Measurements from ENCODE around the gene MAP3K13.
"Not testable (repeated sequence)": the region's sequence is repeated elsewhere in the genome, so short reads cannot be mapped to it uniquely, and the experiment has no call there.

MAP3K13 gene

DNA sequence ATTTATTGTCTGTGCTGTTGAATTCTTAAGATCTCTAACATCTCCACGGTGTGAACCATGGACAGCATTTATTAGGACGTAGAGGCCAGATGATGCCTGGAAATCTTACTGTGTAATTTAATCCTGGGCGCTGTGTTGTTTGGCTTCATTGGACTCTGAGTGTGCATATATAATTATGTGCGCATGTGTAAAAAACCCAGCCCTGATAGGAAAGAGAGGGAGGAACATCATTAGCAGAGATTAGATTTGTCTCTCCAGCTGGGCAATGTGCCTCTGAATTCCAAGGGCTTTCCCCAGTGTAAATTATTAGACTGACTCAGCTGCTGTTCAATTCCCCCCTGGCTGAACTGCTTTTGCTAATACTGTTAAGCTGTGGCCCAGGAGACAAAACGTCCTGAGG, 39.6 kb downstream of the MAP3K13 start:
- no peaks in the 10 kb centered on the region for H3K36me3 Mint-ChIP-seq
- H3K27ac Mint-ChIP-seq: no peak overlapping the region
- H3K4me3 Mint-ChIP-seq: no peak overlapping the region
- ATAC-seq (no peak), DNase-seq (ENCODE audit: low spot score in 2 of 2) (no peak)
- H3K4me1 Mint-ChIP-seq: no peaks in the 10 kb centered on the region
- H3K9me3 Mint-ChIP-seq: no peaks in the 10 kb centered on the region

DNA sequence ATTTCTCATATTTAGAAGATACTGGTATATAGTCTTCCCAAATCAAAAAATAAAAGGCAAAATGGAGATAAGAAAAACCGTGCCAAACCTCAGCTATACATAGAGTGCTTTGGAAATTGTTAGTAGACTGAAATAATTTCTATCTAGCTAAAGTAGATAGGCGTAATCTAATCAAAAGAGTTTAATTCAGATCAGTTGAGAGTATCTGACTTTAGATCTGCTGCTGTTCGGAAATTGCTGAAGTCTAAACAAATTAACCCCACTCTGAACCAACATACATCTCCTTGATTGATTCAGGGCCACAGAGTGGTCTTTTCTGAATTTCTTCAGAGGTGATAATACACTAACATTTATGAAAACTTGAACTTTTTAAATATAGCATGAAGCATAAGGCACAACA, 40.1 kb downstream of the MAP3K13 start:
- Mint-ChIP-seq H3K27ac (no peak overlapping the region), H3K4me3 (no peak overlapping the region), H3K9me3 (no peaks in the 10 kb centered on the region), H3K36me3 (no peaks in the 10 kb centered on the region), H3K4me1 (no peaks in the 10 kb centered on the region)
- ATAC-seq: no peak
- no peak for DNase-seq (ENCODE audit: low spot score in 2 of 2)

DNA sequence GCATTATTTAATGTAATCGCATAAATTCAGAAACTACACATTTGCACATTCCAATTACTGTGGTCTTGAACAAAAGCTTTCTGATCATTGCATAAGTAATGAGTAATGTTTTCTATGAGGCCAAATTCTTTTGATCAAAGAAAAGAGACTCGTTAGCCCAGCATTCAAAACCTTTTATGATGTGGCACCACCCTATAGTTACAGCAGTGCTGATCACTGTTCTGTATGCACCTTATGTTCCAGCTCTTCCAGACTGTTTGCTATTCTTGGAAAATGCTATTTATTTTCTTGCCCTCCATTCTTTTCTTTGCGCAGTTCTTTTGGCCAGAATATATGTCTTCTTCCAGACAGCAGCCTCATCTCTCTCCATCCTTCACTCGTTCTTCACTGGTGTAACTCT, 42.3 kb downstream of the MAP3K13 start:
- Mint-ChIP-seq H3K27ac (no peak overlapping the region), H3K4me1 (no peaks in the 10 kb centered on the region), H3K36me3 (no peaks in the 10 kb centered on the region), H3K9me3 (no peaks in the 10 kb centered on the region), H3K4me3 (no peak overlapping the region)
- ATAC-seq (no peak), DNase-seq (ENCODE audit: low spot score in 2 of 2) (no peak)

DNA sequence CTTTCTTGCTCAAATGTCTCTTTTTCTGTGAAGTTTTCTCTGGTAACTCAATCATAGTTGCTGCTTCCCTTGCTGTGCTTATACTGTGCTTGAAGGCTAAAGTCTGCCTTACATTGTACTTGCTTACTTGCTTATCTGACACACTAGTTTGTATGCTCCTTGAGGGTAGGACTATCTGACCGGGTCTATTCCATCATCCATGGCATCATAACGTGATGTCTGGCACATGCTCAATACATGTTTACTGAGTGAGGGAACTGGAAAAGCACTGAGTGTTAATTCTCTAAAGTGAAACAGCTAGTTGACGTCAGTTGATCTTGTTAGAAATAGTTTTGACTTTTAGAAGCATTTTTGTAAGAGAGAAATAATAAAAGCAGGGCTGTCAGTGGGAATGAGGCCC, 42.7 kb downstream of the MAP3K13 start:
- DNase-seq (ENCODE audit: low spot score in 2 of 2): no peak
- Mint-ChIP-seq H3K4me3 (no peak overlapping the region), H3K27ac (no peak overlapping the region)

DNA sequence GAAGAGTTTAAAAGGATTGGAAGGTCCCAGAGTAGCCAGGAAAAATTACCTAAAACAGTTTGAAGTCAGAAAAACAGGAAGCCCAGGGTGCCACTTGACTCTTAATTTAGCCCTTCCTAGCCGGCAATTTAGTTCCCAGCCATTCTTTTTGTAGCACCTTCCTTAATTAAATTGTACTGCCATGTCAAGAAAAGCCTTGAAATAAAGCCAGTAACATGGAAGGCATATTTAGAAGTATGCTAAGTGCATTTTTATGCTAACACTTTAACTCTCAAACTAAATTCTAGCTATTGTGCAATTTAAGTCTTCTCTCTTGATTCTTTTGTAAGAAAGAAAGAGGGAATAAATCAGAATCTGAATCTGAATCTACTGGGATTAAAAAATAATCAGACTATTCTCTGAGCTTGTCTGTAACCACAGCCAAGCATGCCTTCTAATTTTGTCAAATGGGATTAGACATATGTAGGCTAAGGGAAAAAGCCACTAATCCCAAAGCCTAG, 43.2 kb downstream of the MAP3K13 start:
- ATAC-seq (no peak), DNase-seq (ENCODE audit: low spot score in 2 of 2) (no peak)
- no peak overlapping the region for H3K27ac Mint-ChIP-seq
- H3K9me3 Mint-ChIP-seq: no peaks in the 10 kb centered on the region
- H3K4me1 Mint-ChIP-seq: no peaks in the 10 kb centered on the region
- no peak overlapping the region for H3K4me3 Mint-ChIP-seq
- H3K36me3 Mint-ChIP-seq: no peaks in the 10 kb centered on the region

More for the DNA sequence above, 42.7 kb downstream of the MAP3K13 start:
- no peaks in the 10 kb centered on the region for H3K36me3 Mint-ChIP-seq
- H3K9me3 Mint-ChIP-seq: no peaks in the 10 kb centered on the region
- no peaks in the 10 kb centered on the region for H3K4me1 Mint-ChIP-seq
- no peak for ATAC-seq

DNA sequence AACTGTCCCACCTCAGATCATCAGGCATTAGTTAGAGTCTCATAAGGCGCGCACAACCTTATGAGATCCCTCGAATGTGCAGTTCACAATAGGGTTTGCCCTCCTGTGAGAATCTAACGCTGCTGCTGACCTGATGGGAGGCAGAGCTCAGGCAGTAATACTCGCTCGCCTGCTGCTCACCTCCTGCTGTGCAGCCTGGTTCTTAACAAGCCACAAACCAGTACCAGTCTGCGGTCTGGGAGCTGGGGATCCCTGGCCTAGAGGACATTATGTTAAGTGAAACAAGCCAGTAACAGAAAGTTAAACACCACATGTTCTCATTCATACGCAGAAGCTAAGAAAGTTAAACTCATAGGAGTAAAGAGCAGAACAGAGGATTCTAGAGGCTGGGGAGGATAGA, 47.0 kb downstream of the MAP3K13 start:
- H3K27ac Mint-ChIP-seq: no peak overlapping the region
- no peaks in the 10 kb centered on the region for H3K36me3 Mint-ChIP-seq
- no peak for ATAC-seq
- H3K4me1 Mint-ChIP-seq: no peaks in the 10 kb centered on the region
- H3K9me3 Mint-ChIP-seq: no peaks in the 10 kb centered on the region
- no peak overlapping the region for H3K4me3 Mint-ChIP-seq
- DNase-seq (ENCODE audit: low spot score in 2 of 2): no peak

DNA sequence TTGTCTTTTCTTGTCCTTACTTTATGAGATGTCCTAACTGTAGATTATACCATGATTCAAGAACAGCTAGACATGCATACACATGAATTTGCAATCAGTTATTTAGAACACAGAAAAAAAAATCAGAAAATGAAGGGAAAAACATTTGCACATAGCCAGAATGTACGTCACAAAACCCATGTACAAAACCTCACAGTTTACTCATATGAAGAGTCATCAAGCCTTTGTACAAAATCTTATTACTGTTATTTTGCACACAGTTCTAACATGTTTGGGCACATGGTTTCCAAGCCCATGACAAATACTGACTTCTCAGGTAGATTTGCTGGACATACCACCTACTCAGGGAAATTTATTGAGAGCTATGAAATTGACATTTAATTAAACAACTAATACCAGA, 48.2 kb downstream of the MAP3K13 start:
- Mint-ChIP-seq H3K36me3 (no peaks in the 10 kb centered on the region), H3K27ac (no peak overlapping the region), H3K9me3 (no peaks in the 10 kb centered on the region), H3K4me3 (no peak overlapping the region), H3K4me1 (no peaks in the 10 kb centered on the region)
- ATAC-seq (peak; percentile 55), DNase-seq (ENCODE audit: low spot score in 2 of 2) (no peak)

DNA sequence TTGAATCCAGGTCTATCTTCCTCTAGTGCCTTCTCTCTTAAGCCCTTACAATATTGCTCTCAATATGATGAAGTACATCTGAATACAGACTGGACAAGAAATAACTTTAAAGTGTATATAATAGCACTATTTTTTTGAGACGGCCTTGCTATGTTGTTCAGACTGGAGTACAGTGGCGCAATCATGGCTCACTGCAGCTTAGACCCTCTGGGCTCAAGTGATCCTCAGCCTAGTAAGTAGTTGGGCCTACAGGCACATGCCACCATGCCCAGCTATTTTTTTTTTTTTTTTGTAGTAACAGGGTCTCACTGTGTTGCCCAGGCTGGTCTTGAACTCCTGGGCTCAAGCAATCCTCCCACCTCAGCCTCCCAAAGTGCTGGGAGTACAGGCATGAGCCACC, 53.6 kb downstream of the MAP3K13 start:
- no peak for DNase-seq (ENCODE audit: low spot score in 2 of 2)
- no peak overlapping the region for H3K27ac Mint-ChIP-seq
- no peaks in the 10 kb centered on the region for H3K36me3 Mint-ChIP-seq
- no peaks in the 10 kb centered on the region for H3K4me1 Mint-ChIP-seq
- H3K4me3 Mint-ChIP-seq: no peak overlapping the region
- ATAC-seq: no peak
- H3K9me3 Mint-ChIP-seq: no peaks in the 10 kb centered on the region

DNA sequence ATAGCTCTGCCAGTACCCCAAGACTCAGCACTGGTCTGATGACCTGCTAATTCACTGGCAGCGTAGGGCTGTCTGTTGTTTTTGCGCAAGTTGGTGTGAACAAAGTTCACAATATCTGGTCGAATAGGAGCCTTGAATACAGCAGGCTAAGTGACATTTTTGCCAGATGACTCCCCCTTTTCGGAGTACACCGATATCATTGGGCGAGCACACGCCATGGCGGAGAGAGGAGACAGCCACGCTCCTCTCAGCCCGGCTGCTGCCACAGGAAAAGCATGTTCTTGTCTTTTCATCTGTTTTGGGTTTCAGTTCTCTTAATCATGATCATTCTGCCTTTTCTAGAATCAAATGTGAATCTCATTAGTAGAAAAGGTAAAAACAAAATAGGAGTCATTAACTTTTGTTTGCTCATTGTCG, 55.6 kb downstream of the MAP3K13 start:
- DNase-seq (ENCODE audit: low spot score in 2 of 2); H3K27ac Mint-ChIP-seq; H3K4me1 Mint-ChIP-seq; ATAC-seq; H3K9me3 Mint-ChIP-seq; H3K36me3 Mint-ChIP-seq; H3K4me3 Mint-ChIP-seq: not testable (repeated sequence)

DNA sequence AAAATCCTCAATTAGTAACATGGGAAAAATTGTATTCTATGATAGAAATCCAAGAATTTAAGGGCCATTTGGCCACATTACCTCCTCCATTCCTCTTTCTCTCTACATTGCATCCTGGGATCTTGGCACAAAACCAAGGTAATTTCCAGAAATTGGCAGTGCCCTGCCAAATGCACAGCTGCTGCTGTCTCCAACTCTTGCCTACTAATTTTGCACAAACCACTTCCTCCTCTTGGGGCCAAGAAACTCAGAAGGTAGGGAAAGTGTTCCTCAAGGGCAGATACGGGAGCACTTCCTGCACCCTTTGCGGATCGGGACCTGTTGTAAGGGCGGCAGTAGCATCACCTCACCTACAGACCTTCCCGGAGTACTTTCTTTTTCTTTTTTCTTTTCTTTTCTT, 57.8 kb downstream of the MAP3K13 start:
- ATAC-seq: no peak
- no peak for DNase-seq (ENCODE audit: low spot score in 2 of 2)
- Mint-ChIP-seq H3K4me1 (no peaks in the 10 kb centered on the region), H3K4me3 (no peak overlapping the region), H3K27ac (no peak overlapping the region), H3K9me3 (no peaks in the 10 kb centered on the region), H3K36me3 (no peaks in the 10 kb centered on the region)

DNA sequence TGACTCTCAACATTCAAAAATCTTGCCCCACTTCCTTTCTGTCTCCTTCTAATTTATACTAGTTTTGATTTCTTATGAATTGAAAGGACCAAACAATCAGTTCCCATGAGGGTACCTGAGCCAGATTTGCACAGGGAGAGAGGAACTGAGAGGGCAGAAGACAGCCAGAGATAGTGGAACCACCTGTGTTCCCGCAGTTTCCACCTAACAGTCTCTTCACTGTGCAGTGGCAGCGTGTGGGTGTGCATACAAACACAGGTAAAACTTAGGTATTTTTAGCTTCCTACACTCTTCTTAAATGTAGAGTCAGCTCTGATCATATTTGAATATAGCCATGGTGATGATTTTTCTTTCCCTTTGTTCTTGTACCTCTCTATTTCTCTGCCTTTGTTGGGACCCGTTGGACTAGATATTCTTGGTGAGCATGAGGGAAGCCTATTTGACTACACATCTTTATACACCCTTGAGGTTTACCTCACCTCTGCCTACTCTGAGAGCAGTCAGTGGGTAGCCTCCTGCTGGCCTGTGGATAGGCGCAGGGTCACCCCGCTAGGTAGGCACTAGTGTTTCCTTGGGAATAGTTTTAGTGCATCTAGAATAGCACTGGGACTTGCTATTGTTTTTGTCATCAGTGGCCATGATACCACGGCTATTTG, 58.8 kb downstream of the MAP3K13 start:
- no peak for ATAC-seq
- H3K9me3 Mint-ChIP-seq: no peaks in the 10 kb centered on the region
- DNase-seq (ENCODE audit: low spot score in 2 of 2): no peak
- H3K27ac Mint-ChIP-seq: no peak overlapping the region
- H3K4me3 Mint-ChIP-seq: no peak overlapping the region
- H3K4me1 Mint-ChIP-seq: no peaks in the 10 kb centered on the region
- H3K36me3 Mint-ChIP-seq: no peaks in the 10 kb centered on the region

DNA sequence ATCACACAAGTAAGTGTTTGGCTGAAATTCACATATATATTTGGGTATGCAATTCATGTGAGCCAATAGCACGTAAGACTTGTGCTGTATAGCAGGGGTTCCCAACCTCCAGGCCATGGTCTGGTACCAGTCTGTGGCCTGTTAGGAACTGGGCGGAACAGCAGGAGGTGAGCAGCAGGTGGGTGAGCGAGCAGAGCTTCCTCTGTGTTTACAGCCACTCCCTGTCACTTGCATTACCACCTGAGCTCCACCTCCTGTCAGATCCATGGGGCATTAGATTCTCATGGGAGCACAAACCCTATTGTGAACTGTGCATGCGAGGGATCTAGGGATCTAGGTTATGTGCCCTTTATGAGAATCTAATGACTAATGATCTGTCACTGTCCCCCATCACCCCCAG, 59.7 kb downstream of the MAP3K13 start:
- H3K9me3 Mint-ChIP-seq: no peaks in the 10 kb centered on the region
- H3K36me3 Mint-ChIP-seq: no peaks in the 10 kb centered on the region
- DNase-seq (ENCODE audit: low spot score in 2 of 2) (no peak), ATAC-seq (no peak)
- H3K4me1 Mint-ChIP-seq: no peaks in the 10 kb centered on the region
- no peak overlapping the region for H3K4me3 Mint-ChIP-seq
- H3K27ac Mint-ChIP-seq: no peak overlapping the region

DNA sequence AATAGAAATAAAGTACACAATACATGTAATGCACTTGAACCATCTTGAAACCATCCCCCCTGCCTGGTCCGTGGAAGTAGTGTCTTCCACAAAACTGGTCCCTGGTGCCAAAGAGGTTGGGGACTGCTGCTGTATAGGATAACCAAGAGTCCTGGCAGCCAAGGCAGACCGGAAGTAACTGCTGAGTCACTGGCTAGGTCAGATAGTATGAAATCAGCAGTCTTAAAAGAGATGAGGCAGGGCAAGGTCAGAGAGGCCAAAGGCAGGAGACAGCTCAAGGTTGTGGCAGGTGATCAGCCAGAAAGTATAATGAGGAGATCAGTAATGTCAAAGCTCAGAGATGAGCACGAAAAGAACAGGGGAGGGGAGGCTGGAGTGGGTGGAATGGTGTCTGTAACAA, 60.2 kb downstream of the MAP3K13 start:
- Mint-ChIP-seq H3K9me3 (no peaks in the 10 kb centered on the region), H3K27ac (no peak overlapping the region), H3K4me3 (no peak overlapping the region), H3K4me1 (no peaks in the 10 kb centered on the region), H3K36me3 (no peaks in the 10 kb centered on the region)
- DNase-seq (ENCODE audit: low spot score in 2 of 2) (no peak), ATAC-seq (peak; percentile 51)

DNA sequence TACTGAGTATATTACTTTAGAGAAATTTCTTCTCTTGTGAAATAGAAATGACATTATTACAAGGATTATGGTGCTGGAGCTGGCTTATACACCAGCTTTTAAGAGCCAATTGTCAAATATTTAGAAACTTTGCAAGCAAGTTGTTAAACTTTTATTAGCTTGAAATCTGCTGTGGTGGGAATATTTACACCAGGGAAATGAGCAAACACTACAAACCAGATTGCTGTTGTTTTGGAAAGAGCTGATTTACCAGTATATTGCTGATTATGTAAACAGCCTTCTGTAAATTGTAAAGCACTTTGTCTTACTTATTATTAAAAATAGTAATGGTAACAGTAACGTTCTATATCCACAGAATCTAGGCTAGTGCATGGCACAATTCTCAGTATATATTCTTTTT, 61.5 kb downstream of the MAP3K13 start:
- no peak overlapping the region for H3K27ac Mint-ChIP-seq
- H3K9me3 Mint-ChIP-seq: no peaks in the 10 kb centered on the region
- H3K4me3 Mint-ChIP-seq: no peak overlapping the region
- no peaks in the 10 kb centered on the region for H3K4me1 Mint-ChIP-seq
- no peaks in the 10 kb centered on the region for H3K36me3 Mint-ChIP-seq
- ATAC-seq: no peak
- DNase-seq (ENCODE audit: low spot score in 2 of 2): no peak

DNA sequence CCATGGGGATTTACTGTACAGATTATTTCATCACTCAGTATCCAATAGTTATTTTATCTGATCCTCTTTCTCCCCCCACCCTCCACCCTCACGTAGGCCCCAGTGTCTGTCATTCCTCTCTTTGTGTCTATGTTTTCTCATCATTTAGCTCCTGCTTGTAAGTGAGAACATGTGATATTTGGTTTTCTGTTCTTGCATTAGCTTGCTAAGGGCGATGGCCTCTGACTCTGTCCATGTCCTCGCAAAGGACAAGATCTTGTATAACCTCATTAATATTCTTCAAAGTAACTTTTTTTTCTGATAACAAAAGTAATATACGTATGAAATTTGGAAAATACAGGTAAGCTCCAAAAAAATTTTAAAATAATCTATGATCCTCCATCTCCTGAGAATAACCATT, 67.4 kb downstream of the MAP3K13 start:
- DNase-seq (ENCODE audit: low spot score in 2 of 2) (no peak), ATAC-seq (no peak)
- Mint-ChIP-seq H3K36me3 (no peaks in the 10 kb centered on the region), H3K27ac (no peak overlapping the region), H3K4me3 (no peak overlapping the region), H3K9me3 (no peaks in the 10 kb centered on the region), H3K4me1 (no peaks in the 10 kb centered on the region)

DNA sequence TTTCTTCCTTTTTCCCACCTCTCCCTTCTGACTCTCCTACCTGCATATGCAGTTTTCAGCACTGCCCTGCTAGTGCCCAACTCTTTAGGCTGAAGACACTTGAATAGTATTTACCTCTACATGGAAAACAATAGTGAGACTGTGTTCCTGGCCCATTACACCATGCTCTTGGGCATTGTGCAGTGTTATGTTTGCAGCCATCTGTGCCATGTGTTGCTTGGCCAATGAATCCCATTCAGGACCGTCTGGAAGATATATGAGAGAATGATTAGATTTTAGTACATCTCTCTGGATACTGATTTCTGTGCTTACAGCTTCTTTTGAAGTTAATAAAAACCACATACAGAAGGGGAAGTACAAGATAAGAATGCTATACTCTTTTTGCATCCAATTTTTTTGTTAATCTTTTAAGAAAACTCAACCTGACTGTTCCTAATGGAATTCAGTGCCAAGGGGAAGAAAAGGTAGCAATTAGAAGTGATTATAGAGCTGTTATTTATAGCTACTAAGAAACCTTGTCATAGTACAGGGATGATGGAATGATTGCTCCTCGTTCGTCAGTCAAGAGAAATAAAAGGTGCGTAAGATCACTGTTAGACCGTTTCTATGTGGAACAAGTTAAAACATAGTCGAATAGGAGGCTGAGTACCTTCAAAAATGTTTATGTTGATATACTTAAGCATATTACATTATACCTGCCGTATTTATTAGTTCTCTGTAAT, 77.0 kb downstream of the MAP3K13 start:
- H3K36me3 Mint-ChIP-seq: no peaks in the 10 kb centered on the region
- H3K4me3 Mint-ChIP-seq: no peak overlapping the region
- H3K9me3 Mint-ChIP-seq: no peaks in the 10 kb centered on the region
- H3K4me1 Mint-ChIP-seq: no peaks in the 10 kb centered on the region
- ATAC-seq (no peak), DNase-seq (ENCODE audit: low spot score in 2 of 2) (no peak)
- no peak overlapping the region for H3K27ac Mint-ChIP-seq

Measured in stimulated activated effector memory CD8-positive, alpha-beta T cell treated with anti-CD3 and anti-CD28 coated beads, Interleukin-12 subunit alpha, Interleukin-12 subunit beta, amount 100 ng/mL, for 72 hours (primary cell).